GM12878 (cell line): ENCODE measurements around the gene CCDC136. TPM values are rescaled to one million over a fixed set of nuclear protein-coding genes. Genes with fewer than 3 reads are reported as not detected.

Experiments
- ATAC-seq: fragments of 200-7000 bp; cut with Tn5 transposase; 3 replicates; pipeline ENCODE4 v1.9.1; 2020; ENCODE audit warnings: mild to moderate bottlenecking, moderate library complexity
- BruUV-seq: library from RNA; stranded (reverse); fragments of 400-500 nt; replicated peaks from 2 replicates; lab custom pipeline; 2021; lab: Mats Ljungman, UMichigan
- CTCF ChIA-PET: fragments of 300-600 bp; sonication (Branson Sonifier 250); formaldehyde crosslinking; extraction: SDS; loops from one replicate; lab custom pipeline; 2021; ENCODE audit warnings: inconsistent platforms; lab: Yijun Ruan, JAX
- POLR2A ChIA-PET: fragments of 350-600 bp; formaldehyde crosslinking; extraction: SDS; loops from one replicate; lab custom pipeline; 2021; ENCODE audit warnings: inconsistent platforms; lab: Charles Lee
- RAD21 ChIA-PET: fragments of 300-600 bp; sonication (Branson Sonifier 250); formaldehyde crosslinking; loops from one replicate; lab custom pipeline; 2023; ENCODE audit warnings: antibody characterized with exemption; ENCODE audit not compliant: unreplicated experiment; lab: Charles Lee
- SMC1A ChIA-PET: fragments of 300-600 bp; sonication (Branson Sonifier 250); formaldehyde crosslinking; loops from one replicate; lab custom pipeline; 2023; ENCODE audit not compliant: unreplicated experiment, uncharacterized antibody; lab: Charles Lee
- DNase-seq: peaks from one replicate; pipeline ENCODE4 v3.0.0-alpha.2; 2011; ENCODE audit warnings: low read depth, low spot score
- FAIRE-seq: peaks from 3 replicates; lab custom pipeline; 2011; peaks lifted over from hg19 to GRCh38; lab: Jason Lieb, UNC
- H2AFZ ChIP-seq: 2 replicates; pipeline ENCODE4 v1.6.0; 2011; ENCODE audit warnings: low read depth, low read length, control low read depth; ENCODE audit not compliant: control insufficient read depth
- H3K27ac ChIP-seq: 2 replicates; pipeline ENCODE4 v1.5.1; 2011; ENCODE audit warnings: control low read depth; ENCODE audit not compliant: control insufficient read depth, insufficient read depth
- H3K27me3 ChIP-seq, 2 experiments: replicated peaks in 1 of 2; 2 replicates each; pipeline versions ENCODE4 v1.6.0 to v1.6.1; 2011; ENCODE audit warnings: low read length in 1 of 2; ENCODE audit not compliant: control insufficient read depth in 2 of 2, insufficient read depth in 2 of 2
- H3K36me3 ChIP-seq, 2 experiments: 2 replicates each; pipeline ENCODE4 v1.5.1; 2011; ENCODE audit warnings: low read length in 1 of 2; ENCODE audit not compliant: control insufficient read depth in 2 of 2, insufficient read depth in 2 of 2
- H3K4me1 ChIP-seq: 2 replicates; pipeline ENCODE4 v1.6.1; 2011; ENCODE audit warnings: mild to moderate bottlenecking, low read length, moderate library complexity, mixed read lengths; ENCODE audit not compliant: control insufficient read depth, insufficient read depth
- H3K4me2 ChIP-seq: 2 replicates; pipeline ENCODE4 v1.6.0; 2011; ENCODE audit warnings: control low read depth; ENCODE audit not compliant: control insufficient read depth, insufficient read depth
- H3K4me3 ChIP-seq: fragments of 200-600 bp; sonication (generic); 2 replicates; pipeline ENCODE4 v1.5.1; 2016
- H3K79me2 ChIP-seq: 2 replicates; pipeline ENCODE4 v1.6.0; 2011; ENCODE audit warnings: low read length; ENCODE audit not compliant: control insufficient read depth, insufficient read depth
- H3K9ac ChIP-seq: 2 replicates; pipeline ENCODE4 v1.8.0; 2011; ENCODE audit warnings: low read length, control low read depth, mixed read lengths; ENCODE audit not compliant: control insufficient read depth, insufficient read depth
- H3K9me3 ChIP-seq: replicated peaks from 3 replicates; pipeline ENCODE4 v1.5.1; 2011; ENCODE audit warnings: mild to moderate bottlenecking, low read length; ENCODE audit not compliant: control insufficient read depth, insufficient read depth
- H4K20me1 ChIP-seq: 2 replicates; pipeline ENCODE4 v1.6.0; 2011; ENCODE audit not compliant: control insufficient read depth, insufficient read depth
- BCL3 ChIP-seq: IDR thresholded peaks from 2 replicates; pipeline ENCODE4 v1.6.1; 2011; ENCODE audit warnings: borderline replicate concordance, low read depth, mild to moderate bottlenecking, moderate library complexity, low read length; ENCODE audit not compliant: insufficient read depth, poor library complexity, severe bottlenecking
- CHD4 ChIP-seq: fragments of 200-600 bp; sonication (generic); IDR thresholded peaks from 2 replicates; pipeline ENCODE4 v1.6.1; 2016; ENCODE audit warnings: mild to moderate bottlenecking
- HSF1 ChIP-seq: fragments of 150-350 bp; IDR thresholded peaks from 2 replicates; pipeline ENCODE4 v1.6.1; 2014; ENCODE audit warnings: mild to moderate bottlenecking, low read depth, low read length
- PML ChIP-seq: IDR thresholded peaks from 2 replicates; pipeline ENCODE4 v1.6.1; 2012; ENCODE audit warnings: low read length, inconsistent platforms
- WGBS: methylation state at CpG from one replicate; pipeline ENCODE4 v1.1.6; 2016; ENCODE audit warnings: low lambda C conversion rate; ENCODE audit not compliant: insufficient replicate concordance, insufficient coverage; ENCODE audit errors: missing lambda C conversion rate; 5-methylcytosine and 5-hydroxymethylcytosine counted together
- in situ Hi-C: fragments of 300-500 bp; cut with MboI; formaldehyde crosslinking; loops from 9 replicates; pipeline ENCODE4 v1.14.3; 2018; ENCODE audit warnings: mixed read lengths
- intact Hi-C: fragments of 100-400 bp; cut with micrococcal nuclease; formaldehyde crosslinking; loops from one replicate; pipeline ENCODE4 v1.14.2; 2022; ENCODE audit not compliant: unreplicated experiment
- polyA plus RNA-seq, 11 experiments: library from polyadenylated mRNA; depleted of rRNA in 4 of 11; unstranded in 6 of 11; stranded (reverse) in 5 of 11; fragments of >200 nt; fragmentation: Nextera tagmentation in 4 of 11; fragmentation: Illumina TruSeq in 1 of 11; extraction: Ambion mirVana in 4 of 11; extraction: Trizol in 1 of 11; gene quantifications; 1 replicate in 1 of 11; 2 replicates in 10 of 11; pipeline versions ENCODE4 v1.2.1 to v1.2.3, GENCODE V29; 2011 to 2016; ENCODE audit warnings: inconsistent platforms in 2 of 11, missing spikeins in 2 of 11, low read depth in 1 of 11
- total RNA-seq, 4 experiments: library from RNA; depleted of rRNA in 3 of 4; stranded (reverse); fragments of >200 nt in 3 of 4; fragmentation: Illumina TruSeq in 1 of 4; extraction: Trizol in 1 of 4; gene quantifications; 2 replicates each; pipeline versions ENCODE4 v1.2.1 to v1.2.3, GENCODE V29; 2013 to 2021

CCDC136 gene
- total and polyA plus RNA-seq, 10 of the 15 experiments (the other 5 are each of a cell fraction or from before 2014, with no cell fraction given) = 0.32 to 4.8 (median 1.5) TPM

- TF ChIP-seq BCL3 (no peak), PML (no peak)
Observed at GRCh38 chr7:128849156-128849515, 57.4 kb downstream of the CCDC136 start (continued).

- Histone ChIP-seq H3K9ac (no peak overlapping the region), H3K79me2 (no peaks in the 10 kb centered on the region), H3K27ac (no peak overlapping the region), H3K4me2 (no peak overlapping the region), H2AFZ (no peak overlapping the region), H3K36me3 (no peaks in the 10 kb centered on the region), H3K9me3 (no peaks in the 10 kb centered on the region), H4K20me1 (no peaks in the 10 kb centered on the region), H3K4me3 (no peak overlapping the region), H3K4me1 (no peaks in the 10 kb centered on the region), H3K27me3 (no peaks in the 10 kb centered on the region)
- RAD21 ChIA-PET = interaction anchor here (0.5 kb wide), 1 partner anchor 364 kb away, joined by 4 read pairs; no protein-coding TSS in a partner anchor
- FAIRE-seq (no peak), ATAC-seq (no peak), DNase-seq (no peak)
- no TSS peak for BruUV-seq
- 71% methylated on average over 17 of the region's 18 CpGs for WGBS
- intact Hi-C loops (no loop called here), in situ Hi-C loops (no loop called here)
- POLR2A ChIA-PET = no interaction called here
- TF ChIP-seq HSF1 (no peak), CHD4 (no peak)
- SMC1A ChIA-PET = no interaction called here
- CTCF ChIA-PET = no interaction called here
Observed at GRCh38 chr7:128849804-128850490, 58.2 kb downstream of the CCDC136 start.
